Measurements from ENCODE around the gene RHCG.

Gene RHCG

DNA sequence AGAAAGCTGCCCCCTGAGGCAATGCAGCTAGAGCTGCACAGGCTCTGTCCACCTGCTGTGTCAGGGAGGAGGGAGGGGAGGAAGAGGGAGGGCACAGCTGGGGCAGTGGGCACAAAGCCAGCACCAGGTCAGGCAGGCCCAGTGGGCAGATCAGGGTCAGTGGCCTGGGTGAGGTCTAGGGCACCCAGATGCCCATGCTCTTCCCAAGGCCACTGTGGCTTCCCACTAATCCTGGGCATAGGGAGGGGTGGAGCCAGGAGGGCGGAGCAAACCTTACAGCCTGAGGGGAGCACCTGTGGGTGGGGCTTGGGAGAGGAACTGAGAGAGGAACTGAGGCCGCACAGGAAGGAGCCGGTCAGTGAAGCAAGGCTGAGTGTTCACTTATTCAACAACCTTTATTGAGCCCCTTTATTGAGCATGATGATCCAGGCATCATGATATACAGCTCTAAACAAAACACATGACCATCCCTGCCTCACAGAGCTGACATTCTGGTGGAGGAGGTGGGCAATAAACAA is 55.0 kb downstream of the RHCG start:
- Histone ChIP-seq H3K36me3 (ENCODE audit: insufficient read depth, low read length) (no peaks in the 10 kb centered on the region), H3K9ac (ENCODE audit: low read length) (no peak overlapping the region), H3K27ac (ENCODE audit: low read depth, low read length) (no peak overlapping the region), H3K27me3 (ENCODE audit: control insufficient read depth in 1 of 2, insufficient read depth in 2 of 2, low read length in 2 of 2) (peaks cover 0 to 5% of the 10 kb centered on the region in 2 donors), H3K4me3 (ENCODE audit: low read depth in 1 of 2, low read length in 2 of 2) (no peak overlapping the region), H3K4me1 (ENCODE audit: insufficient read depth, low read length) (no peaks in the 10 kb centered on the region), H3K9me3 (ENCODE audit: low read length) (no peaks in the 10 kb centered on the region)

DNA sequence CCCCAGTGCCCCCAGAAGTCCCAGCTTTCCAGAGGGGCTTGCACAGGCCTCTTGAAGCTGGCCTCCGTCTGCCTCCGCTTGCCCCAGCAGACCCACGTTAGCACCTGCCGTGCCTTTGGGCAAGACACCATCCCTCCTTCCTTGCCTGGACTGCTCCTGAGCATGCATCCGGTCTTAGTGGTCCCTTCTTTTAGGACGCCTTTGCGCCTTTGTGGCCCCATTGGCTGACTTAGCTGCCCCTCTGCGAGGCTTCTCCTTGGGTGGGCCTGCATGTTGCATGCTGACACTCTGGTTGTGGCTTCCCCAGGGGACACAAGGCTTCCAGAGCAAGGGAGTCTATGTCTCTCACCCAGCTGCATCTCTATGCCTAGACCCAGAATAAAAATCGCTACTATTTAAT is 56.6 kb downstream of the RHCG start:
- H3K4me1 ChIP-seq (ENCODE audit: insufficient read depth, low read length) = no peaks in the 10 kb centered on the region
- H3K9me3 ChIP-seq (ENCODE audit: low read length) = no peaks in the 10 kb centered on the region
- peaks cover 0 to 5% of the 10 kb centered on the region in 2 donors for H3K27me3 ChIP-seq (ENCODE audit: control insufficient read depth in 1 of 2, insufficient read depth in 2 of 2, low read length in 2 of 2)
- no peak overlapping the region for H3K4me3 ChIP-seq (ENCODE audit: low read depth in 1 of 2, low read length in 2 of 2)
- H3K36me3 ChIP-seq (ENCODE audit: insufficient read depth, low read length) = no peaks in the 10 kb centered on the region
- H3K27ac ChIP-seq (ENCODE audit: low read depth, low read length) = no peak overlapping the region
- no peak overlapping the region for H3K9ac ChIP-seq (ENCODE audit: low read length)

DNA sequence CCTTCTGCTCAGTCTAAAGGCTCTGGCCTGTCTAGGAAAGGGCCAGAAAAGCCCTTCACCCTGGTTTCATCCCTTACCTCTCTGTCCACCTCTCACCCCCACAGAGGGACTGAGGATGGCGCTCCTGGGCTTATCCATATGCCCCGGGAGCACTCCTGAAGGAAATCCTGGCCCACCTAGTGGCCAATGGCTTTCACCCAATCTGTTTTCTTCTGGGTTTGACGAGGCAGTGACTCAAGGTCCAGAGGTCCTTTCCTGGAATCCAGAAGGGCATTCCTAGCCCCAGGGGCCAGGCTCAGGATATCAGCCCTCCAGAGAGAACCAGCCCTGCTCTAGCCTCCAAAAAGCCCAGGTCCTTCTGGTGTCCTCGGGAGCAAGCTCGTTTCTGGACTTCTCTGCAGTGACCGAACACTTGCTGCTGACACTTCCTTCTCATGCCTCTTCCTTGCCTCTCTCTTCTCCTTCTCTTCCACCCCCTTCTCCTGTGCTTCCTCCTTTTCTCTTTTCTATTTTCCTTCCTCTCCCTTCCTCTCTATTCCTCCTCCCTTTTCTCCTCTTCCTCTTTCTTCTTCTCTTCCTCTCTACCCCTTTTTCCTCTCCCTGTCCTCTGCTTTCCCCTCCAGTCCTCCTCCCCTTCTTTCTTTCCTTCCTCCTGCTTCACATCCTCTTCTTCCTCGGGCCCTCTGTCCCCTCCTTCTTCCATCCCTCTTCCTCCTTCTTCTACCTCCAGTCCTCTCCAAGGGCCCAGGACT is 59.6 kb downstream of the RHCG start:
- Histone ChIP-seq H3K9ac (ENCODE audit: low read length) (no peak overlapping the region), H3K4me1 (ENCODE audit: insufficient read depth, low read length) (no peaks in the 10 kb centered on the region), H3K27me3 (ENCODE audit: control insufficient read depth in 1 of 2, insufficient read depth in 2 of 2, low read length in 2 of 2) (peaks cover 0 to 5% of the 10 kb centered on the region in 2 donors), H3K9me3 (ENCODE audit: low read length) (no peaks in the 10 kb centered on the region), H3K27ac (ENCODE audit: low read depth, low read length) (no peak overlapping the region), H3K36me3 (ENCODE audit: insufficient read depth, low read length) (no peaks in the 10 kb centered on the region), H3K4me3 (ENCODE audit: low read depth in 1 of 2, low read length in 2 of 2) (no peak overlapping the region)

DNA sequence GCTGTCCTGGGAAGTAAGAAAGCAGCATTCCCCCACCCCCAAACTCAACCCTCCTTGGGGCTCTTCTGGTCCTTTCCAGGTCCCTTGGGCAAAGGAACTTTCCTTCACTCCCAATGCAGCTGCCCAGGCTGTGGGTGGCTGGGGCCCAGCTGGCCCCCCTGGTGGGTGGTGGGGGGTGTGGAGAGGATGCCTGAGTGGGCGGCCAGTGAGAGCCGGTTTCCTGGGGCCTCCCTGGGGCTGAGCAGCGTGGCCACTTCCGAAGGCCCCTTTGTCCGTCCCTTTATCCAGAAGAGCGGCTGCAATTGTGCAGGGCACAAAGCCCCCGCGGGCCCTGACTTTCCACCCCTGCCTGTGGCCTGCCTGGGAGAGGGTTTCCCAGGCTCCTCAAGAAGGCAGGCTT is 61.0 kb downstream of the RHCG start:
- no peak overlapping the region for H3K9ac ChIP-seq (ENCODE audit: low read length)
- no peaks in the 10 kb centered on the region for H3K9me3 ChIP-seq (ENCODE audit: low read length)
- H3K27me3 ChIP-seq (ENCODE audit: control insufficient read depth in 1 of 2, insufficient read depth in 2 of 2, low read length in 2 of 2) = peaks cover 0 to 5% of the 10 kb centered on the region in 2 donors
- no peak overlapping the region for H3K4me3 ChIP-seq (ENCODE audit: low read depth in 1 of 2, low read length in 2 of 2)
- no peaks in the 10 kb centered on the region for H3K4me1 ChIP-seq (ENCODE audit: insufficient read depth, low read length)
- no peaks in the 10 kb centered on the region for H3K36me3 ChIP-seq (ENCODE audit: insufficient read depth, low read length)
- no peak overlapping the region for H3K27ac ChIP-seq (ENCODE audit: low read depth, low read length)

DNA sequence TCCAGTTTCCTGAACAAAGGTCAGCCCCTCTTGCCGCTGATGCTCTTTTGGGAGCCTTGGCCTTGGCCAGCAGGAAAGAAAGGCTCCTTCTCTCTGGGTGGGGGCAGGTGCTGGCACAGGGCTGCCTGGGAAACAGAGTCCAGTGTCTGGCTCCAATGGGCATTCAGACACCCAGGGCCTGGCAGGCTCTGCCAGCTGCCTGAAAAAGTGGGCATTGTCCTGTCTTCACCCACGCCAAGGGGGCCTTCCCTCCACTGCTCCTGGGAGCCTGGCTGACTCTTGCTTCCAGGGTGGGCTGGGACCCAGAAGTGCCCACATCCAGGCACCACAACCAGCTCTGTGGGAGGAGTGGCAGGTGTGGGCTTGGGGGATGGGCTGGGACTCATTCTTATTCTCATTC is 62.7 kb downstream of the RHCG start:
- Histone ChIP-seq H3K4me1 (ENCODE audit: insufficient read depth, low read length) (no peaks in the 10 kb centered on the region), H3K27me3 (ENCODE audit: control insufficient read depth in 1 of 2, insufficient read depth in 2 of 2, low read length in 2 of 2) (peaks cover 0 to 5% of the 10 kb centered on the region in 2 donors), H3K27ac (ENCODE audit: low read depth, low read length) (no peak overlapping the region)

DNA sequence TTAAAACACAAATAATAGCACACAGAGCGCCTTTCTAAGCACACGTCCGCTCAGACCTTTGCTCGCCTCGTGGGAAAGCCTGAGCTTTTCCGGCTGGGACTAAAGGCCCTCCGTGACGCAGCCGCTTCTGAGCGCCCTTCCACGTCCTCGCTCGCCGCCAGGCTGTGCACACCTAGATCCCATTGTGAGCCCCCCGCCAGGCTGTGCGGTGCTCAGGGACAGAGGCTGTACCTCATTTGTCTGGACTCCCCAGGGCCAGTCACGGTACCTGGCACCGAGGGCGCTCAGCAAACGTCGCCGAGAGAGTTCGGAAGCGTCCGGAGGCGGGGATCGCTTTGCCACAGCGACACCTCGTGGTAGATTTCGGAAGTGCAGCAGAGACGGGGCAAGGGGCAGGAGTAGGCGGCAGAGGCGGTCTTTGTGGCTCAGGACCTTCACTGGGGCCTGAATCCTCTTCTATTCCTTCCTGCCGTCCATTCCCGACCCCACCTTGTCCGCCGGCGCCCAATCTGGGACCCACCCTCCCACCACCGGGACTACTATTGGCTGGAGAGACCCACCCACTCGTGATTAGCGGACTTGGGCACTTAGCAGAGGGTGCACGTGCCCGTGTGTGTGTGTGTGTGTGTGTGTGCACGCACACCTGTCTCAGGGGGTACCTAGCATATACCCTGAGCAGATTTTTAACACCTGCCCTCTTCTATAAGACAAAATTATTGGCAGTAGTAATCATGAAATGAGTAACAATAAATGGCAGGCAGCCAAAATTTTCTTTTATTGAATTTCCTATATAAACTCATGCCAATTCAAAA is 65.6 kb downstream of the RHCG start:
- Histone ChIP-seq H3K36me3 (ENCODE audit: insufficient read depth, low read length) (no peaks in the 10 kb centered on the region), H3K9ac (ENCODE audit: low read length) (no peak overlapping the region), H3K4me3 (ENCODE audit: low read depth in 1 of 2, low read length in 2 of 2) (peak overlapping the region; percentile 23 to 38), H3K9me3 (ENCODE audit: low read length) (no peaks in the 10 kb centered on the region), H3K4me1 (ENCODE audit: insufficient read depth, low read length) (no peaks in the 10 kb centered on the region), H3K27me3 (ENCODE audit: control insufficient read depth in 1 of 2, insufficient read depth in 2 of 2, low read length in 2 of 2) (no peaks in the 10 kb centered on the region), H3K27ac (ENCODE audit: low read depth, low read length) (no peak overlapping the region)

More for the DNA sequence above, 62.7 kb downstream of the RHCG start:
- no peak overlapping the region for H3K9ac ChIP-seq (ENCODE audit: low read length)
- no peaks in the 10 kb centered on the region for H3K36me3 ChIP-seq (ENCODE audit: insufficient read depth, low read length)
- no peak overlapping the region for H3K4me3 ChIP-seq (ENCODE audit: low read depth in 1 of 2, low read length in 2 of 2)
- H3K9me3 ChIP-seq (ENCODE audit: low read length) = no peaks in the 10 kb centered on the region

DNA sequence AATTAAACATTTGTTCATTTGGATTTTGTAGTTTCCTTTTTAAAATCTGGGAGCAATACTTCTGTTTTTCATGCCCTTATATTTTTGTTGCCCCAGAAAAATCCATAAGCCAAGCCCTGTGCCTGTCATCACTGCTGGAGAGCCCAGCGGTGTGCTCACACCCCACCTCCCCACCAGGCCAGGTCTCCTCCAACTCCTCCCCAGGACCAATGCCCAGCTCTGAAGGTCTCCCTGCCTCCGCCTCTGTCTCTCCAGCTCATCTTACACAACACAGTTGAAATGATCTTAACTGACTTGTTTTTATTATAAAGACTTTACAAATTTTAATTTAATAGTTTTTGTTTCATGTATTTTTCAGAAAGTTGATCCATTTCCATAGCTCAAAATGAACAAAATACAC is 66.4 kb downstream of the RHCG start:
- Histone ChIP-seq H3K27ac (ENCODE audit: low read depth, low read length) (no peak overlapping the region), H3K9ac (ENCODE audit: low read length) (no peak overlapping the region), H3K4me3 (ENCODE audit: low read depth in 1 of 2, low read length in 2 of 2) (no peak overlapping the region), H3K4me1 (ENCODE audit: insufficient read depth, low read length) (no peaks in the 10 kb centered on the region), H3K27me3 (ENCODE audit: control insufficient read depth in 1 of 2, insufficient read depth in 2 of 2, low read length in 2 of 2) (no peaks in the 10 kb centered on the region), H3K36me3 (ENCODE audit: insufficient read depth, low read length) (no peaks in the 10 kb centered on the region), H3K9me3 (ENCODE audit: low read length) (no peaks in the 10 kb centered on the region)

DNA sequence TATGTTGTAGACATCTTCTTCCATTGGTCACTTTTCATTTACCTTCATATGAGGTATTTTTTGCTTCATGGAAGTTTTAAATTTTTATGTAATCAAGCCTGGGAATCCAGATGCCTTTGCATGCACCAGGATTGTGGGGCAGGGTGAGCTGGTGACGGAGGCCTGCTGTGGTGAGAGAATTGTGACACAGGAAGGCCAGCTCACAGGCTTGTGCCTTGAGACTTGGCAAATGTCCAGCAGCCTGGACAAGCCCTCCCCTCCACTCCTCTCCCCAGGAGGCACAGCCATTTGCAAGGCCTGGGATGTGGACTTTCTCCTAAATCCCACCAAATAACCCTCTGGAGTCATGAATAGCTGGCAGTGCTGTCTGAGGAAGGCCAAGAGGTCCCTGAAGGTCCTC is 67.4 kb downstream of the RHCG start:
- Histone ChIP-seq H3K27ac (ENCODE audit: low read depth, low read length) (no peak overlapping the region), H3K9me3 (ENCODE audit: low read length) (no peaks in the 10 kb centered on the region), H3K27me3 (ENCODE audit: control insufficient read depth in 1 of 2, insufficient read depth in 2 of 2, low read length in 2 of 2) (no peaks in the 10 kb centered on the region), H3K36me3 (ENCODE audit: insufficient read depth, low read length) (no peaks in the 10 kb centered on the region), H3K4me1 (ENCODE audit: insufficient read depth, low read length) (no peaks in the 10 kb centered on the region), H3K9ac (ENCODE audit: low read length) (no peak overlapping the region), H3K4me3 (ENCODE audit: low read depth in 1 of 2, low read length in 2 of 2) (no peak overlapping the region)

DNA sequence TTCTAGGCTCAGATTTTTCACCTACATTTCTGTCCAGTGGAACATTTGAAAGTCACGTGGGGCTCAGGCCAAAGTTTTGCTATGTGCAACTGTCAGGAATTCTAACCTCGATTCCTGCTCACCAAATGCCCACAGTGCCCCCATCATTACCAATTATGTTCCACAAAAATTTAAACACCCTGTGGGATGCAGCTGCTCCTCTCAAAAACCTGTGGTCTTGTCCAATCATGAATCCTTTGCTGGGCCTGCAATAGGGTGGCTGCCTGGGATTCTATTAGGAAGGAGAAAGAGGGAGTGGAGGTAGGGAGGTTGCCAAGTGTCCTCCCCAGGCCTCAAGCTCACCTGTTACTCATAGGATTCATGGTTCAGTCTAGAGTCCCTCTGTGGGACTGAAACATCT is 68.1 kb downstream of the RHCG start:
- Histone ChIP-seq H3K4me1 (ENCODE audit: insufficient read depth, low read length) (no peaks in the 10 kb centered on the region), H3K9ac (ENCODE audit: low read length) (no peak overlapping the region), H3K36me3 (ENCODE audit: insufficient read depth, low read length) (no peaks in the 10 kb centered on the region), H3K4me3 (ENCODE audit: low read depth in 1 of 2, low read length in 2 of 2) (no peak overlapping the region), H3K27me3 (ENCODE audit: control insufficient read depth in 1 of 2, insufficient read depth in 2 of 2, low read length in 2 of 2) (no peaks in the 10 kb centered on the region), H3K27ac (ENCODE audit: low read depth, low read length) (no peak overlapping the region), H3K9me3 (ENCODE audit: low read length) (no peaks in the 10 kb centered on the region)

DNA sequence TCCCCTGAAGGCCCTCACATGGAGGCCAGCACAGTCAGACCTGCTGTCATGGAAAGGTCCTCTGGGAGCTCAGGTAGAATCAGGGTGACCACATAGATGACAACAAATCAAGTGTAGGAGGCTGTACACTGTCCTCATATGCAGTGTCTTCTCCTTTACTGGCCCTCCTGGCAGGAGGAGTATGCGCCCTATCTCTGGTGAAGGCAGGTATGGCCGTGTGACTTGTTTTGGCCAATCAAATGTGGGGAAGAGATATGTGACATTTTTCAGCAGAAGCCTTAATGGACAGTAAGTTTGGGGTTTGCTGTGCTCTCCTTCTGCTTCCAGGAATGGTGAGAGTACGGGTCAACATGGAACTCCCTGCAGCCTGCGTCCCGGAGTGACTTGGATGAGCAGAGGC is 69.9 kb downstream of the RHCG start:
- Histone ChIP-seq H3K4me3 (ENCODE audit: low read depth in 1 of 2, low read length in 2 of 2) (no peak overlapping the region), H3K27ac (ENCODE audit: low read depth, low read length) (no peak overlapping the region), H3K36me3 (ENCODE audit: insufficient read depth, low read length) (no peaks in the 10 kb centered on the region), H3K27me3 (ENCODE audit: control insufficient read depth in 1 of 2, insufficient read depth in 2 of 2, low read length in 2 of 2) (peaks cover 0 to 2% of the 10 kb centered on the region in 2 donors), H3K4me1 (ENCODE audit: insufficient read depth, low read length) (no peaks in the 10 kb centered on the region), H3K9me3 (ENCODE audit: low read length) (no peaks in the 10 kb centered on the region), H3K9ac (ENCODE audit: low read length) (no peak overlapping the region)

DNA sequence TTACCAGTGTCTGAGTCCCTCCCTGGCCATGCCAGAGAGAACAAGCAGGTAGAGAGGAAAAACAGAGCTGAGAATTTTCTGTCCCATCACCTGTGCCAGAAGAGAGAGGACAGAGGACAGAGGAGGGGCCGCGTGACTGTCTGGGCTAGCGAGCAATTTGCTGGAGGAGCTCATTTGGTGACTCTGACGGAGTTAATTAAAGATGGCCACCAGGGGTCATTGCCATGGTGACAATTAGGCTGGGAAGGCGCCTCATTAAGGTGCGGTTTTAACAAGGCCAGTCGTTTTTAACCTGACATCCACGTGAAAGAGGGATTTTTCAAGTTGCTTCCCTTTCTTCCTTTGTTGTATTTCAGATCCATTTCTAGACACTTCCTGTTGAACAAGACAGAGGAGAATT is 72.4 kb downstream of the RHCG start:
- Histone ChIP-seq H3K27ac (ENCODE audit: low read depth, low read length) (no peak overlapping the region), H3K9me3 (ENCODE audit: low read length) (no peaks in the 10 kb centered on the region), H3K27me3 (ENCODE audit: control insufficient read depth in 1 of 2, insufficient read depth in 2 of 2, low read length in 2 of 2) (peaks cover 2 to 18% of the 10 kb centered on the region in 2 donors), H3K9ac (ENCODE audit: low read length) (no peak overlapping the region), H3K4me3 (ENCODE audit: low read depth in 1 of 2, low read length in 2 of 2) (no peak overlapping the region), H3K4me1 (ENCODE audit: insufficient read depth, low read length) (no peaks in the 10 kb centered on the region), H3K36me3 (ENCODE audit: insufficient read depth, low read length) (no peaks in the 10 kb centered on the region)

All from muscle layer of colon (tissue), 2 donors.